Right renal cortex interstitium (tissue), 3 donors: Measurements from ENCODE around the gene QRFP. TPM values are rescaled to one million over a fixed set of nuclear protein-coding genes. Genes with fewer than 3 reads are reported as not detected.
"Not testable (repeated sequence)": the region's sequence is repeated elsewhere in the genome, so short reads cannot be mapped to it uniquely, and the experiment has no call there.

Source experiments
- DNase-seq, 3 donors: peaks; one replicate each; pipeline ENCODE4 v3.0.0-alpha.2; 2013; ENCODE audit warnings: low read depth in 3 of 3, low spot score in 2 of 3
- polyA plus RNA-seq, 3 donors: library from polyadenylated mRNA; unstranded; fragments of 120-200 nt; gene quantifications; one replicate each; pipeline ENCODE4 v1.2.1, GENCODE V29; 2013; ENCODE audit not compliant: insufficient read length in 3 of 3

QRFP gene
- polyA plus RNA-seq, 3 donors, result 0.47 to 0.69 (median 0.50) TPM

- DNase-seq, result no peak
Observed at GRCh38 chr9:130858739-130859705, 37.6 kb downstream of the QRFP start.

GRCh38 chr9:130857864-130858738, 38.5 kb downstream of the QRFP start:
- no peak for DNase-seq

GRCh38 chr9:130856474-130856873, 40.1 kb downstream of the QRFP start:
- no peak for DNase-seq

GRCh38 chr9:130854835-130855234, 41.8 kb downstream of the QRFP start:
- no peak for DNase-seq

- no peak for DNase-seq
Observed at GRCh38 chr9:130854092-130854491, 42.5 kb downstream of the QRFP start.

- no peak for DNase-seq
Observed at GRCh38 chr9:130852801-130853200, 43.8 kb downstream of the QRFP start.

- no peak for DNase-seq
Observed at GRCh38 chr9:130849356-130849755, 47.3 kb downstream of the QRFP start.

- DNase-seq, result not testable (repeated sequence)
Observed at GRCh38 chr9:130848514-130848913, 48.1 kb downstream of the QRFP start.

- no peak for DNase-seq
Observed at GRCh38 chr9:130847306-130848217, 49.0 kb downstream of the QRFP start.

GRCh38 chr9:130846487-130847305, 49.9 kb downstream of the QRFP start:
- no peak for DNase-seq

GRCh38 chr9:130845901-130846481, 50.6 kb downstream of the QRFP start:
- DNase-seq, result no peak

- DNase-seq, result no peak
Observed at GRCh38 chr9:130845254-130845653, 51.4 kb downstream of the QRFP start.

GRCh38 chr9:130844044-130844451, 52.6 kb downstream of the QRFP start:
- DNase-seq, result no peak

- no peak for DNase-seq
Observed at GRCh38 chr9:130843049-130843908, 53.3 kb downstream of the QRFP start.
